ENCODE data around the gene CYTH3.
"Not testable (repeated sequence)": the region's sequence is repeated elsewhere in the genome, so short reads cannot be mapped to it uniquely, and the experiment has no call there.

CYTH3 gene

GRCh38 chr7:6290319-6290741, 17.9 kb upstream of the CYTH3 start:
- no peak for DNase-seq (ENCODE audit: low spot score)
- TF ChIP-seq, protein P1, sequence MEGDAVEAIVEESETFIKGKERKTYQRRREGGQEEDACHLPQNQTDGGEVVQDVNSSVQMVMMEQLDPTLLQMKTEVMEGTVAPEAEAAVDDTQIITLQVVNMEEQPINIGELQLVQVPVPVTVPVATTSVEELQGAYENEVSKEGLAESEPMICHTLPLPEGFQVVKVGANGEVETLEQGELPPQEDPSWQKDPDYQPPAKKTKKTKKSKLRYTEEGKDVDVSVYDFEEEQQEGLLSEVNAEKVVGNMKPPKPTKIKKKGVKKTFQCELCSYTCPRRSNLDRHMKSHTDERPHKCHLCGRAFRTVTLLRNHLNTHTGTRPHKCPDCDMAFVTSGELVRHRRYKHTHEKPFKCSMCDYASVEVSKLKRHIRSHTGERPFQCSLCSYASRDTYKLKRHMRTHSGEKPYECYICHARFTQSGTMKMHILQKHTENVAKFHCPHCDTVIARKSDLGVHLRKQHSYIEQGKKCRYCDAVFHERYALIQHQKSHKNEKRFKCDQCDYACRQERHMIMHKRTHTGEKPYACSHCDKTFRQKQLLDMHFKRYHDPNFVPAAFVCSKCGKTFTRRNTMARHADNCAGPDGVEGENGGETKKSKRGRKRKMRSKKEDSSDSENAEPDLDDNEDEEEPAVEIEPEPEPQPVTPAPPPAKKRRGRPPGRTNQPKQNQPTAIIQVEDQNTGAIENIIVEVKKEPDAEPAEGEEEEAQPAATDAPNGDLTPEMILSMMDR (IDR thresholded peaks at IDR 0.05; ENCODE audit: extremely low read depth, missing control alignments), result no peak

- no peak for DNase-seq (ENCODE audit: low spot score)
- TF ChIP-seq, protein P1 (IDR thresholded peaks at IDR 0.05; ENCODE audit: extremely low read depth, missing control alignments), result no peak
Observed at GRCh38 chr7:6288270-6288860, 15.9 kb upstream of the CYTH3 start.

DNA sequence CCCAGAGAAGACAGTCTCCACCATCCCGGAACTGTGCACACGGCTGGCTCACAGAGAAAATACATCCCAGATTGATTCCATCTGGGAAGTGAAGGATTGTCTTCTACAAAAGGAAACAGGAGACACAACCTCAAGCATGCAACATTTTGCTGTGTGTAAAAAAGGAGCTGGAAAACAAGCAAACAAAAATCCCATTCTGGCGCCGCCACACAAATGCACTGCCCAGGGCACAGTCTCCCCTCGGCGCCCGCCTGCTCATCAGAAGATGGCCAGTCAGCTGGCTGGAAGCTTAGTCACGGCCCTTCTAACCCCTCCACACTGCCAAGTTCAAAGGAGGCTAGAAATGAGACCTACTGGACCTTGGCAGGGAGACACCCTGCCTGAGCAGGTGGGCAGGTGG, 14.1 kb upstream of the CYTH3 start:
- TF ChIP-seq, protein P1 (IDR thresholded peaks at IDR 0.05; ENCODE audit: extremely low read depth, missing control alignments), result no peak
- no peak for DNase-seq (ENCODE audit: low spot score)

- DNase-seq (ENCODE audit: low spot score), result no peak
- TF ChIP-seq, protein P1 (IDR thresholded peaks at IDR 0.05; ENCODE audit: extremely low read depth, missing control alignments), result no peak
Observed at GRCh38 chr7:6284461-6285360, 12.3 kb upstream of the CYTH3 start.

- no peak for DNase-seq (ENCODE audit: low spot score)
- TF ChIP-seq, protein P1 (IDR thresholded peaks at IDR 0.05; ENCODE audit: extremely low read depth, missing control alignments), result no peak
Observed at GRCh38 chr7:6284055-6284400, 11.6 kb upstream of the CYTH3 start.

- not testable (repeated sequence) for DNase-seq (ENCODE audit: low spot score)
Observed at GRCh38 chr7:6283391-6284054, 11.1 kb upstream of the CYTH3 start.

GRCh38 chr7:6279937-6280336, 7.5 kb upstream of the CYTH3 start:
- TF ChIP-seq, protein P1 (IDR thresholded peaks at IDR 0.05; ENCODE audit: extremely low read depth, missing control alignments), result no peak
- no peak for DNase-seq (ENCODE audit: low spot score)
